GM18870 (cell line): ENCODE results near the gene RSPO1.

Source experiments
- ATAC-seq: cut with Tn5 transposase; IDR thresholded peaks from one replicate; pipeline ENCODE4 v1.9.1; 2021; ENCODE audit warnings: moderate library complexity; ENCODE audit not compliant: unreplicated experiment

Gene RSPO1

DNA sequence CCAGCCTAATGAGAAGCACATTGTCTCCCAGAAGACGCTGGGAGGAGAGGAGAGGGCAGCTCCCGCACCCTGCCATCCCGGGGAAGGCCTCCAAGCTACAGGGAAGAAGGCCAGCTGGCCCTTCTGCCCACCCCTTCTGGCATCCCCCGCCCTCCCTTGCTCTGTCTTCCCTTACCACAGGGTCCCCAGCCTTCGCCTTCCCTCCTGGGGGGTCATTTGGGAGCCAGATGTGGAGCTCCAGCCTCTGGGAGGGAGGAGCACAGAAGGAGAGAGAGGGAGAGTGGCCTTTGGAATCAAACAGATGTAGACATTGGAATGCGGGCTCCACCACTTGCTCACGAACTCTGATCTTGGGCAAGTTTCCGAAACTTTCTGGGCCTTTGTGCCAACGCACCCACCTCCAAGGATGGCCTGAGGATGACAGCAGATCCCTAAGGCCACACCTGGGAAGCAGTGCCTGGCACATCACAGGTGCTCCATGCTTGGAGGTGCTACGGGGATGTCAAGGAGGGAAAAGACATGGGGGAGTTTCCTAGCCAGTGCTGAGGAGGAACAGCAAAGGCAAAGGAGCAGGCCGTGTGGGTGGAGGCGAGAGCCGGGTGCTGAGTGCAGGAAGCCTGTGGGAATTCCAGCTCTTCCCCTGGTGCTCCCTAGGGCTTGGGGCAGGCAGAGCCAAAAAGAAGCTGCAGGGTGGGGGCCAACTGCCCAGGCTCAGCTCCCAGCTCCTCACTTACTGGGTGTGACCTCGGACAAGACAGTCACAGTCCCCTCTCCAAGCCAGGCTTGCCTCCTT is 23.1 kb upstream of the RSPO1 start:
- ATAC-seq: no peak

DNA sequence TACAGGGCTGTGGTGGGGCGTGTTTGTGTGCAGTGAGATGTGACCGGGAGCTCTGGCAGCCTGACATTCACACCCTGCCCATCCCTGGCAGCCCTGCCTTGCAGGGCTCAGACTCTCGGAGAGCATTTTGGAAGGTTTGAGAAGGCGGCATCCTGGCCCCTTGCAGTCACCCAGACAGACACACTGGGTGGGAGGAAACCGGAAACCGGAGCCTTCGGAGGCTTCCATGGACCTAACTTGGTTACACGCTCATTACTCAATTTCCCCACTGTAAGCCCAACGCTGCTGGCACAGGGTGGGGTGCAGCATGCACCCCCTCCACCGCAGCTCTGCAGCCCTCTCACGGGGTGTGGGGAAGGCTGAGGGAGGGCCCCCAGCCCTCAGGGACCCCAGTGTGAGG is 22.2 kb upstream of the RSPO1 start:
- ATAC-seq: no peak

DNA sequence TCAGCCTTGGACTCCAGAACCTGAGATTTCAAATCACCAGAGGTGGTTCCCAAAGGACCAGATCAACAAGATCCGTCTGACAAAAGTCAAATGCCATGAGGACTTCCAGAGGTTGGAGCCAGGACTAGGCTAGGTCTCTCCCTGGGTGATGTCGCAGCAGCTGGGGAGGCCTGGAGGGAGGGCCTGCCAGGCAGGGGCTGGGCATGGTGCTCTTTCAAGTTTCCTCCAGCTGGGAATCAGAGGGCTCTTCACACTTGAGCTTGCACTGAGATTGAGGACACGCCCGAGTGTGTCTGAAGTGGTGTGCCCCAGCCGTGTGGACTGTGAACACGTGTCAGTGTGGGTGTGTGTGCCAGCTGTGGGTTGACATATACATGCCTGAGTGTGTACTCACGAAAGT is 21.3 kb upstream of the RSPO1 start:
- ATAC-seq: no peak

DNA sequence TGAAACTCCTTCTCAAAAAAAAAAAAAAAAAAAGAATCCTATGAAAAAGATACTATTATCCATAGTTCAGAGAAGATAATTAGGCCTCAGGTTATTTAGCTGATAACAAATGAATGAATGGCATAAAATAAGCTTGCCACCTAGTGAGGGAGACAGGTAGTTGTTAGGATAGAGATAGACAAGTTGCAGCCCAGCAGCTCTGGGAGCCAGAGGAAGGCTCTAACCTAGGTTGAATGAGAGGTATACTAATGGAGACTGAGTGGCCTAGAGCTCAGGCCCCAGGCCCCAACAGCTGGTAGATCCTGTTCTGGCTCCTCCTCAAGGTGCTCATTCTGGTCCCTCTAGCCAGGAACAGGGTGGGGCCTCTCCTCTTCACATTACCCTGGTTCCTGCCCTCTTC is 20.6 kb upstream of the RSPO1 start:
- no peak for ATAC-seq

DNA sequence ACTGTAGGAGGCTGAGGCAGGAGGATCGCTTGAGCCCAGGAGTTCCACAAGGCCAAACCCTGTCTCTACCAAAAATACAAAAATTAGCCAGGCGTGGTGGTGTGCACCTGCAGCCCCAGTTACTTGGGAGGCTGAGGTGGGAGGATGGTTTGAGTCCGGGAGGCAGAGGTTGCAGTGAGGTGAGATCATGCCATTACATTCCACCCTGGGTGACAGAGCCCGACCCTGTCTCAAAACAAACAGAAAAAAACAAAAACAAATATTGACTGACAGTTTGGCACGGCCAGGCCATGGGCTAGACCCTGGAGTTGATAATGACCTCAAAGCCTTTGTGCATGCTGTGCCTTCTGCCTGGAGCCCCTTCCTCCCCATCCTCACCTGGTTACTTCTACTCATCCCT is 19.2 kb upstream of the RSPO1 start:
- ATAC-seq: no peak

DNA sequence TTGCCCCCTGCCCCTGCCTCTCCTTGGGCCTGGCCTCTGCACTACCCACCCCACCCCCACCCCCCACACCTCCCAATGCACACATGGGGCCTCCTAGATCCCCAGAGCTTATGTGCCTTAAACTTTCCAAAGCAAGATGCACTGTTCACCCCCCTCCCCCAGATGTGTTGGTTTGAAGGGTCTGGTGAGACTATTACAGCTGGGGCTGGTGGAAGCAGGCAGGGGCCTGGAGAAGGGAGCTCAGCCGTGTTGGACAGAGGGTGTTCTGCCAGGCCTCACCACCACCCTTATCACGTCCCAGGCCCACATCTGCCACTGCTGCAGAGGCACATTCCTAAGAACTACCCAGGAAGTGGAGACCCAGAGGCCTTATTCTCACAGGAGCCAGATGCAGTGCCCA is 18.3 kb upstream of the RSPO1 start:
- no peak for ATAC-seq

DNA sequence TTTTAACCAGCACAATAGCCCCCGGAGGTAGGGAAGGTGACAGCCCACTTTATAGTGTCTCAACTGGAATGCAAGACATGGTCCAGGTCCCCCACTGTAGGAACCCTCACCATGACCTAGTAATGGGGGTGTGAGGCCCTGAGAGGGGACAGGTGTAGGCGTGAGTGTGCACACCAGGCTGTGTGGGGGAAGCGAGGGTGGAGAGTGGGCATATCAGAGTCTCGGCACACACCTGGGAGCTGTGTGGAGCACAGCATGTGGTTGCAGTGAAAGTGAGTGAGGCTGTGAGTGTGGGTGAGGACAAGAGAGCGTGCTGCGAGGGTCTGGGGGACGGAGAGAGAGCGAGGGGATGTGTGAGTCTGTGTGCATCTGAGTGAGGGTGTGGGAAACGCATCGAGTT is 17.1 kb upstream of the RSPO1 start:
- ATAC-seq: no peak

DNA sequence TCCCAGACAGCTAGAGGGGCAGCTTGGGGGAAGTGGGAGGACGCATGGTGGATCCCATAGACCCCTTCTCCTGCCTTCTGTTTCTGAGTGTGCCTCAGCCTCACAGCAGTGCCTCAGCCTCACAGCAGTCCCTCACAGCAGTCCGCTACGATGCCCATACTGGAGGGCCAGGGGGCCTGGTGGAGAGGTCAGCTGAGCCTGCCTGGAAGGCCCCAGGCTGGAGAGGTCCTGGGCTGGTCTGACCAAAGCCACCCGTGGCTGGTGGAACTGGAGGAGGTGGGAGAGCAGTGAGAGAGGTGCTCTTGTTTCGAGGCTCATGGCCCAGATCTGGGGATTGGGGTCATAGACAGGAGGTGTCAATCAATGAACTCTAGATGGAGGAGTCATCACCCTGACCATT is 16.0 kb upstream of the RSPO1 start:
- no peak for ATAC-seq

DNA sequence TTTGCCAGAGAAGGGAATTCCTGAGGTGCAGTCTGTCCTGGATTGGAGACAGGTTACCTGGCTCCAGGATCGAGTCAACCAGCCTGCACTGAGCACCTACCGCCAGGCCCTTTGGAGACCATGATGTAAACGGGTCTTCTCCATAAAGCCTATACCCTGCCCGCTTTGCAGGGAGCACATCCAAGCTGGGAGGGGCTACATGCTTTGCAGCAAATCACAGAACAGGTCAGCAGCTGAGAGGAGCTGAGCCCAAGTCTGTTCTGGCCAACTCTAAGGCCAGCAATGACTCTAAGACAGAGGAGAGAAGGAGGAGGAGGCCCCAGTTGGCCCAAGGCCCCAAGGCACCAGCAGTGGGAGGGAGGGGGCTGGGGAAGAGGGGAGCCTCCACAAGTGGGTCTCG is 15.5 kb upstream of the RSPO1 start:
- no peak for ATAC-seq

DNA sequence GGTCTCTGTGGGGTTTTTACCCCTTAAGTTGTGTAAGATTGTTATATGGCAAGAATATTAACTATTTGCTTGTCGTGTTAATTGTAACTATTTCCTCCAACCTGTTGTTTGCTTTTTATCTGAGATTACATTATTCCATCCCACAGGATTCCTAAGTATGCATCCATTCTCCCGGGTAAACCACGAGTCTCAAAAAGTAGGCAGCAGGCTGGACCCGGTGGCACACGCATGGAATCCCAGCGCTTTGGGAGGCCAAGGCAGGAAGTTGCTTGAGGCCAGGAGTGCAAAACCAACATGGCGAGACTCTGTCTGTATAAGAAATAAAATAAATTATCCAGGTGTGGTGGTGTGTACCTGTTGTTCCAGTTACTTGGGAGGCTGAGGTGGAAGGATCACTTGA is 12.6 kb upstream of the RSPO1 start:
- ATAC-seq: no peak

DNA sequence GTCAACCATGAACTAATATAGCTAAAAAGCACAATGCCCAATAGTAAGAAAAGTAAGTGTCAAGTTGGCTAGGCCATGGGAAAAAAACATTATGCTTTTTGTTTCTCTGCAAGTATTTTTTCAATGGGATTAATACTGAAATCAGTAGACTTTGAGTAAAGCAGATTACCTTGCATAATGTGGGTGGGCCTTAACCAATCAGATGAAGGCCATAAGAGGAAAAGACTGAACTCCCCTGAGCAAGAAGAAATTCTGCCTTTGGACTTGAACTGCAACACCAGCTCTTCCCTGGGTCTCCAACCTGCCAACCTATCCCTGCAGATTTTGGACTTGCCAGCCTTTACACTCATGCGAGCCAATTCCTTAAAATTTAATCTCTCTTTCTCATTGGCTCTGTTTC is 6.4 kb upstream of the RSPO1 start:
- ATAC-seq: no peak

DNA sequence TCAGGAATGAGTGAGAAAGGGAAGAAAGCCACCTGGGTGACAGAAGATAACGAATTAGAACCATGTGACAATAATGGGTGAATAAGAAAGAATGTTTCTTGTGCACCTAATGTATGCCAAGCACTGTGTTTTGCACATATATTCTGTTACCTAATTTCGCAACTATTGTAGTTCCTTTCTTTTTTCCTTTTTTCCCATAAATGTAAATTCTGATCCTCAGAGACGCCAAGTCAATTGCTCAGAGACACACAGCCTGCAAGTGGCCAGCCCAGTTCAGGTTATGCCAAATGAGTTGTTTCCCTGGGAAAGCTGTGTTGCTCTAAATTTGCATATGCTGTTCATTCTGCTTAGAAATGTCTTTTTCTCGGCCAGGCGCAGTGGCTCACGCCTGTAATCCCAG is 1.7 kb upstream of the RSPO1 start:
- no peak for ATAC-seq

DNA sequence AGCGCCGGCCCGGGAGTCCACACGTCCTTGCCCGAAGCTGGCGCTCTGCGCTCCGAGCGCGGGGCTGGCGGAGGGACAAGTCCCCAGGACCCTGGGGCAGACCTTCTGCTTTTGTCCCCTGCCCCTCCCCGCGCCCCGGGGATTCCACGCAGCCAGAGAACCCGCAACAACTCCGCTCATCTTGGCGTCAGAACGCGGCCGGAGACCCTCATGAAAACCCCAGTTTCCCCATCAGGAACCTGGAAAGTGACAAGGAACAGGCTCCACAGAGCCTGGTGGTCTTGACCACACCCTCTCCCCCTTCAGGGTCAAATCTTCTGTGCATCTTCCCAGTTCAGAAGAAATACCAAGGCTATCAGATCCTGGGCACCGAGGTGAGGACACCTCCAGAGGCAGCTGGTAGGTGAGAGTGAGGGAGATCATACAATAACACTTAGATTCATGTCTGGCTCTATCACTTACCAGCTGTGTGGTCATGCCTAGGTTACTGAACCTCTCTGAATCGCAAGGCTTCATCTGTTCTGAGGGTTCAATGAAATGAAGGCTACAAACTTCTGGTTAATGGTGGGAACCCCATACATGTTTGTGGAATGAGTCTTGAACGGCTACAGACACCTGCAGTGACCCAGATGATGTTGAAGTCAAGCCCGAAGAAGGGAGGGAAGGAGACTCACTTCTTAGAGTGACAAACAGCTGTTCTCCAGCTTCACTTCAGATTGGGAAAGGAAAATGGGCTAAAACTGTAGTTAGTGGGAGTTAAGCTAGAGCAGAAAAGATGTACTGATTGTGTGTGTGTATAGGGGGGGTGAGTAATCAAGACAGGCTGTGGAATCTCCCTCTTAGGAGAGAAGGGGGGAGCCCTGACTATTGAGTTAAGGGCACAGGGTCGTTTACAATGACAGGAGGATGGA is 555 bp upstream of the RSPO1 start:
- ATAC-seq: no peak

DNA sequence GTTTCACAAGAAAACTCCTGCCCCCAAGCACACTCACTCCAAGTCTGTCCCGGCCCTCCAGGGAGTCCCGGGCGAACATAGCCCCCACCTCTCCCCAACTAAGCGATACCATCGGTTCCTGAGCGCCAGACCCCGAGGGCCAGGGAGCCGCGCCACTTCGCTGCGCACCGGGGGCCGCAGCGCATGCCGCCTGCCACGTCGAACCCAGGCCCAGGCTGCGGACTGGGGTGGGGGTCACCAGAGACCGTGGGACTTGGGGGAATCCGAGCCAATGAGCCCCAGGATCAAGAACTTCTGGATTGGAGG is 801 bp downstream of the RSPO1 start:
- no peak for ATAC-seq

DNA sequence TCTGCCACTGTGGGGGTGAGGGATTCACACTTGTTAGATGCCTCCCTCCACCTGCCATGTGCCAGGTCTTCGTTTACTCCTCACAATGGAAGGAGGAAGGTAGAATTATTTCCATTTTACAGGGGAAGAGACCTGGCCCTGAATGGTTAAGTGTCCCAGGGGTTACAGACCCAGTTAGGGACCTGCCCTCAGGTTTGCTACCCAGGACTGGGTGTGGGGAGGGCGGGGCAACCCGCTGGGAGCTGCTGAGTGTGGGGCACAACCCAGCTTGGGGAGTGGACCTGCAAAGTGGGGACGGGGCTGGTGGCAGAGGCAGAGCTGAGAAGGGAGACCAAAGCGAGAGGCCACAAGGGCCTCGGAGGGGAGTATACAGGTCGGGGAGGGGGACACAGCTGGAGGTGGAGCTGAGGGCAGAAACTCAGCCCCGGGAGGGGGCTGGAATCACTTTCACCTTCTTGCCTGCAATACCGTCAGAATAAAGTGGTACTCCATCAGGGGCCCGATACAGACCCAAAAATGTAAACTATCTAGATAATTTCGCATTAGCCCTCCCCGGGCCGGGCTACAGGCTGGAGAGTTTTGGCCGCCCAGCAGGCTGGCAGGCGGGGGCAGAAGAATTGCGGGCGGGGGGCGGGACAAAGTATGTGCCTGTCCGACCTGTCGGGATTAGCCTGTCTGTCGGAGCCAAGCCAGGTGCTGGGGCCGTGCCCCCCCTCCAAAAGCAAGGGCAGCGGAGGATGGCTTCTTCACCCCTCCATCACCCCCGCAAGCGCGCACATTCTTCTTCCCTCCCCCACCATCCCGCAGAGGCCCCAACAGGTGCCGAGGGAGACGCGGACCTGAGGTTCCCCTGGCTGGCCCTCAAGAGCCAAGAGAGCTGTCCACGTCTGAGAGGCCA is 1.4 kb downstream of the RSPO1 start:
- ATAC-seq: no peak

DNA sequence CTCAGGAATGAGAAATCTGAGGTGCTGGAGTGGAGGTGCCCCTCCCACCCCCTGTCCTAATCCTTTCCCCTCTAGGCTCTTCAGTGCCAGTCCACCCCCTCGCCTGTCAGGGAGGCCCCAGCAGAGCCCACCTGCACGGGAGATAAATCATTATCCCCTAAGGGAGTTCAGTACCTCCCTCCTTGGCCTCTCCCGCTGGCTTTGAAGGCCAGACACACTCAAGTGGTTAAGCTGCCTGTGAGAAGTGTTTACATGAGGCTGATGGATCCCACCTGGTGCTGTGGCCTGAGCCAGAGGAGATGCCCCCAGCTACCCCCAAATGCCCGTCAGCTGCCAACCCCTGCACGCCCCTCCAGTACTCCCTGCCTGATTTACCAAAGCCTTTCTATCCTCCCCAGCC is 3.7 kb downstream of the RSPO1 start:
- no peak for ATAC-seq

DNA sequence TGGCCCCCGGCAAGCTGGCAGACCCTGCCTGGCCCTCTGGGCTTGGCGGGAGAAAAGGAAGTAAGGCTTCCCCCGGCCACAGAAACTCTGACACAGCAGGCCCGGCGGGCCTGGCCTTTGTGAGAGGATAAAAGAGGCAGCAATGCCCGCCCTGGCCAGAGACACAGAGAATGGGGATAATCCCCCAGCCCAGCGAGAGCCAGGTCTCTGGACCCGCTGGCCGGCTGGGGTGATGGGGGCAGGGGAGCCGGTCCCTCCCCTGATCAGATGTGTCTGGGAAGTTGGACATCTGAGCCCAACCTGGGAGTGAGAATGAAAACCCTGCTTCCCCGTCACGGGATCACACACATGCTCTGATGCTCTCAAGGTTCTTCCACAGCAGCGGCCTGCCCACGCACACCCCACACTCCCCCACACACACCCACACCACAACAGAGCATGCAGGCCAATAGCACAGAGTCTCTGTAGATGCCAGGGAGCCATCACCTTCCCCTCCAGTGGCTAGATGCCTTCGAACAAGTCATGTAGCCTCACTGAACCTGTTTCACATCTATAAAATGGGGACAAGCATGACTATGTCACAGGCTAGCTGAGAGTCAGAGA is 4.2 kb downstream of the RSPO1 start:
- no peak for ATAC-seq

DNA sequence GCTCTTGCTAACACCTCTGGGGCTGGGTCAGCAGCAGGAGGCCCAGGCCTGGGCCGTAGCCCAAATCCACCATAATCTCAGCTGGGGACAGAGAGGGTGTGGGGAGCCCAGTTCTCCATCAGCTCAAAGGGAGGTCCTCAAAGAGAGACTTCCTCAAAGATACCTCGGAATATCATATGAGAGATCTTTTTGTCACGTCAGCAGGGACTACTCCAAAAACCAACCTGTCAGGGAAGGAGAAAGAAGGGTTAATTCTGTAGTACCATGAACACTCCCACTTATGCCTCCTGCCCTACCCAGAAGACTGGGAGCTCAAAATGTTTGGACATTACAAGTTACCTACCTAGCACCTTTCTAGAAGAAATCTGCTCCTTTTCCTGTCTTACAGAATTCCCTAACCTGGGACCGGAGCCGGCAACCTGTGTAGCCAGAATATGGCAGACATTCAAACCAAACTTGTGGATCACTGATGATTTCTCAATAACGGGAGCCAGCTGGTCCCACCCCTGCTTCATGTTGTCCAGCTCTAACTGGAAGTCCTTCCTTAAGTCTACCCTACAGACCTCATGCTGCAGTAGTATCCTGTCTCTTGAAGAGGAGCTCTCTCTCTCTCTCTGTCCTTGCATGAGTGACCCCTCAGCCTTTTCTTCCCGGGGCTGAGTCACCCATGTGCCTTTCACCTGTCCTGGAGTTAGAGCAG is 4.8 kb downstream of the RSPO1 start:
- no peak for ATAC-seq

DNA sequence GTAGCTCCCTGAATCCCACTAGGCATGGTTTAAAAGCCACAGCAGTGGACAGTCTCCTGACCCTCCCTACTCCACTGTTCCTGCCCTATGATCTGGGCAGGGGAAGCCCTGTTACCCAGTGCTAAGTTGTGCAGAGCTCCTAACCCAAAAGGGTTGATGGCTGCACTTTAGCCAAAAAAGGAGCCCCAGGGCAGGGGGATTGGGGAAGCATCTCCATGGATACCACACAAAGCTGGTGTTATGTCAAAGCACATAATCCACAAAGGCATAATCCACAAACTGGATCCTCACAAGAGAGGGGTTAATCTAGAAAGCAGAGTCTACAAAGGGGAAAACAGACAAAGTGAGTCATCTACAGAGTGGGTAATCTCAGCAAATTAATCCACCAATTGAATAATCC is 5.7 kb downstream of the RSPO1 start:
- no peak for ATAC-seq

DNA sequence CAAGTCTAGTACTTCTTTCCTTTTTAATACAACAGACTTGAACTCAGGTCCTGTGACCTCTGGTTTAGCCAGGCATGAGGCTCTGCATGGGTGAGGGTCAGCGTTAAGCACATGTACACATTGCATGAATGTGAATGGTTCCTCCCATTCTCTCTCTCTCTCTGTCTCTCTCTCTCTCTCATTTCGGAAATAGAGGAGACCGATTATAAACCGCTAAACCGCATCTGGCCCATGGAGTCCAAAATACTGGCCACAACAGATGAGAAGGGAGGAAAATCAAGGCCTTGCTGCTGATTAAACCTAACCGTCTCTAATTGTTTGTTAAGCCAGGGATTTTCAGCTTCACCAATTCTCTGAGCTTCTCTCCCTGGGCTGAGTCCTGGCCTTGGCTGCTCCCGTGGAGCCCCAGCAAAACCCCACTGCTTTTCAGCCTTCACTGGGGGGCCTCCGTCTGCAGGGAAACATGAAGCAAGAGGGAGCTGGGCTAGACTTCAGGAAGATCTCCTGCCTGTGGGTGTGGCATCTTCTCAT is 6.6 kb downstream of the RSPO1 start:
- no peak for ATAC-seq
